HG03432 (cell line): ENCODE results near the gene PARG.
"Not testable (repeated sequence)": the region's sequence is repeated elsewhere in the genome, so short reads cannot be mapped to it uniquely, and the experiment has no call there.

Source experiments
- ATAC-seq: cut with Tn5 transposase; IDR thresholded peaks from one replicate; pipeline ENCODE4 v1.9.1; 2021; ENCODE audit warnings: mild to moderate bottlenecking, moderate library complexity; ENCODE audit not compliant: unreplicated experiment

The PARG gene

DNA sequence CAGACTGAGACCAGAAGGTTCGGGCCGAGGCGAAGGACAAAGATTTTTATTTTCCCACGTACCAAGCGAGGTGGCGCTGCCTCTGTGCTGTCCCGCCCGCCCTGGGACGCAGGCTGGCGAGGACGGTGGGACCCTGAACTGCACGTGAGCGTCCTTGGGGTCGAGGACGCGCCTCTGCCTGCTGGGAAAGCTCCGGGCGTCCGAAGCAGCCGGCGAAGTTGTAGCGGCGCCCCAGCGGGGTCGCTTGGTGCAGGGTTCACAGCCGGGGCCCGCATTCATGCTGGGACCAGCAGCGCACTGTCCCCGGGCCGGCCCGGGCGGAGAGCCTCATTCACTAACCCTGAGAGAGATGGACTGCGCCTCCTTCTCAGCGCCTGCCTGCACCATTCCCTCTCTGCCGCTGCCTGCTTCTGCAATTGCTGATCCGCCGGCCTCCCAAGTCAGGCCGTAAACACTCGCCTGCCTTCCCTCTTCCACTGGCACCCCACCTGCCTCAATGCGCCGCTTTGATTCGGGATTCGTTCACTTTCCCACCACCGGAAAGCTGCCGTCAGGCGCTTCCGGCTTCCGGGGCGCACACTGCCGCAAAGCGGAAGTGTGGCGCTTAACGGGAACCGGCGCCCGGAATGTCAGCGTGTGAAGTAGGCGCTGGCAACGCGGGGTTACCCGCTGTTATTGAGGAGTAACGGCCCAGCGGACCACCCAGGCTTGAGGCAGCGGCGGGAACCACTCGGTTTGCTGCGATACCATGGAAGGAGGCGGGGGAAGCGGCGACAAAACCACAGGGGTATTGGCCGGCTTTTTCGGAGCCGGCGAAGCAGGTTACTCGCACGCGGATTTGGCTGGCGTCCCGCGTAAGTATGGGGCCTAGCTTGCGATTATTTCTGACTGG, at the start of gene PARG, which contains the start of gene TIMM23B:
PARG (minus strand) TSS at position 581 of the 892 bp plus-strand sequence; CDS start at position 279, 302 bp downstream.
TIMM23B (plus strand) TSS at position 607 of the 892 bp plus-strand sequence; CDS start at position 749, 142 bp downstream.
- peak; percentile 83 for ATAC-seq

DNA sequence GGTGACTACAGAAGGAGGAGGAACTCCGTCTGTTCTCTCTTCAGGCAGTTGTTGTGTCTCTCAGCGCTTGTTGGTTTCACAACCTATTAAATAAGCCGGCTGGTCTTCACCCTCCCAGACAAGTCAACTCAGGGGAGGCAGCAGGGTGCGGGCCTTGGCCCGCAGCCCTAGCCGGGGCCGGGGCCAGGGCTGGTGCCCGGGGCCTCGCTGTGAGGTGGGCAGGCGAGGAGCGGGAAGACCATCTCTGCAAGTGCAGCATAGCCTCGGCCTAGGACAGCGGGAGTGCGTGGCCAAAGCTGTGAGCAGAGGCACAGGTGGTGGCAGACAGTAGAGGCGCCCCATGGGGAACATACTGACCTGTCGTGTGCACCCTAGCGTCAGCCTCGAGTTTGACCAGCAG, 46.5 kb upstream of the PARG start, which contains the start of gene AGAP6:
AGAP6 (plus strand) TSS at position 31 of the 400 bp plus-strand sequence; CDS start at position 341, 310 bp downstream.
- ATAC-seq: not testable (repeated sequence)

GRCh38 chr10:49987207-49987606, 45.4 kb upstream of the PARG start:
- not testable (repeated sequence) for ATAC-seq

DNA sequence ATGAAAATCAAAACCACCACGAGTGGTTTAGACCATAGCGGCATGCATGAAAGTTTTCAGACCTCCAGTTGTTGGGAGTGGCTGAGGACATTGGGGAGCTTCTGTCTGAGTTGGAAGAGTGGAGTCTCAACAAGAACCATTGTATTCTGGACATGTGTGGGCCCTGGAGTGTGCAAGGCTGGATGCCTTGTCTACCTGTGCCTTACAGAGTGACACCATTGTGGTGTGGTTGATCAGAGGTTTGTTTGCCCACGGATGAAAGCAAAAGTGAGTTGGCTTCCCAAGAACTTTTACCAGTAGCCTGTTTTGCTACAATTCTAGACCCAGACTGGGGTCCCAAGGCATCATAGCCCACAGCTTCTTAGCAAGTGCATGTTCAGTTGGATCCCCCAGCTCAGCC, 35.9 kb upstream of the PARG start:
- not testable (repeated sequence) for ATAC-seq

DNA sequence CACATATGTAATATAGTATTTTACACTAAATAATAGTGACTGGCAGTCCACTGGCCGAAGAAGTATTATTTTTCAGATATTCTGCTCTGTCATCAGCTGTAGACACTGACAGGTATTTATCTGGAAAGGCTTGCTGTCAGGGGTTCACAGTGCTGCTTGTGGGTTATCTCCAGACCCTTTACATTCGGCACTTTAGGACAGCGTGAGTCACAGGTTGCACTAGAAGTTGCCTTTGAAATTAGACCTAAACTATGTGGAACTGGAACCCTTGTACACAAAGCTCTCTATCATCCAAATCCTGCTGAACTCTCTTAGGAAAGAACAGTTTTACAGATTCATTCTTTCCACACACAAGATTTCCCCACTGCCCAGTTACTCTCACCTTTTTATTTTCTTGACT, 30.3 kb upstream of the PARG start:
- not testable (repeated sequence) for ATAC-seq

GRCh38 chr10:49971466-49971865, 29.6 kb upstream of the PARG start:
- ATAC-seq: not testable (repeated sequence)

DNA sequence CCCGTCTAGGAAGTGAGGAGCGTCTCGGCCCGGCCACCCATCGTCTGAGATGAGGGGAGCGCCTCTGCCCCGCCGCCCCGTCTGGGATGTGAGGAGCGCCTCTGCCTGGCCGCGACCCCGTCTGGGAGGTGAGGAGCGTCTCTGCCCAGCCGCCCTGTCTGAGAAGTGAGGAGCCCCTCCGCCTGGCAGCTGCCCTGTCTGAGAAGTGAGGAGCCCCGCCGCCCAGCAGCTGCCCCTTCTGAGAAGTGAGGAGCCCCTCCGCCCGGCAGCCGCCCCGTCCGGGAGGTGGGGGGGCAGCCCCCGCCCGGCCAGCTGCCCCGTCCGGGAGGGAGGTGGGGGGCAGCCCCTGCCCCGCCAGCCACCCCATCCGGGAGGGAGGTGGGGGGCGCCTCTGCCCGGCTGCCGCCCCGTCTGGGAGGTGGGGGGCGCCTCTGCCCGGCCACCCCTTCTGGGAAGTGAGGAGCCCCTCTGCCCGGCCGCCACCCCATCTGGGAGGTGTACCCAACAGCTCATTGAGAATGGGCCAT, 28.6 kb upstream of the PARG start:
- ATAC-seq: not testable (repeated sequence)

GRCh38 chr10:49953122-49953521, 11.3 kb upstream of the PARG start:
- ATAC-seq: not testable (repeated sequence)

DNA sequence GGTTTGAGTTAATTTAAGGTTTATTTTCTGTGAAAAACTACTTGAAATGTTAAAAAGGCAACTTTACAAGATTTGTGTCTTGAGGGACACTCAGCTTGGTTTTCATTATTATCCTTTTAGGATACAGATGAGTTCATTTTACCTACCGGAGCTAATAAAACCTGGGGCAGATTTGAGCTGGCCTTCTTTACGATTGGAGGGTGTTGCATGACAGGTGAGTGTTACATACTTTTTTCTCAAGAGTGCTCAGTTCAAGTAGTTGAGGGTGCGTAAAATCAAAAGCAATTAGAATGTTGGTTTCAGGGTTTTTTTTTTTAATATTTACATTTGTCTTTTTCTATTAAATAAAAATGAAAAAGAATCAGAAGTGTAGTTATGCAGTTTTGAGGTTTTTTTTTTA, 10.2 kb upstream of the PARG start:
- not testable (repeated sequence) for ATAC-seq

- peak; percentile 11 for ATAC-seq
Measured at GRCh38 chr10:49948737-49949136, 6.9 kb upstream of the PARG start.

DNA sequence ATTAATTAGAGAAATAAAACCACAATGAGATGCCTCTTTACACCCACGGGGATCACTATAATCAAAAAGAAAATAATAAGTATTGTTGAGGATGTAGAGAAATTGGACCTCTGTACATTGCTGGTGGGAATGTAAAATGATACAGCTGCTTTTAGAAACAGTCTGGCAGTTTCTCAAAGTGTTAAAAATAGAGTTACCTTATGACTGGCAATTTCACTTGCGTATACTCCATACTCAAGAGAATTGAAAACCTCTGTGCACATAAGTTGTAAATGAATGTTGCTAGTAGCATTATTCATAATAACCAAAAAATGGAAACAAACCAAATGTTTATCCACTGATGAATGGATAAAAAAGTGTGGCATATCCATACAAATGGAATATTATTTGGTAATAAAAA, 6.3 kb upstream of the PARG start:
- peak; percentile 91 for ATAC-seq

DNA sequence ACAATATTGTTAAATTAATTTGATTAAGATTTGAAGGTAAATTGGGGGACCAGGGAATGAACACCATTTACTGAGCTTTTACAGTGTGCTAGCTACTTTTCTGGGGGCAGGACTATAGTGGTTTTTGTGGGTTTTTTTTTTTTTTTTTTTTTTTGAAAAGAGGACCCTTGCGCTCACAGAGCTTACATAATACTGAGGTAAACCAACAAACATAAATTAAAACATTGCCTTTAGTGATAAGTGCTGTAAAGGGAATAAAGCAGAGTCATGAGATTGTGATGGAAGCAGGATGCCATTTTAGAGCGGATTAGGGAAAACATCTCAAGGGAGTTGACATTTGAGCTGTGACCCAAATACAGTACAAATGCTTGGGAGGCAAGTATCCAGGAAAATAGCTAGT, 1.8 kb upstream of the PARG start:
- ATAC-seq: not testable (repeated sequence)

DNA sequence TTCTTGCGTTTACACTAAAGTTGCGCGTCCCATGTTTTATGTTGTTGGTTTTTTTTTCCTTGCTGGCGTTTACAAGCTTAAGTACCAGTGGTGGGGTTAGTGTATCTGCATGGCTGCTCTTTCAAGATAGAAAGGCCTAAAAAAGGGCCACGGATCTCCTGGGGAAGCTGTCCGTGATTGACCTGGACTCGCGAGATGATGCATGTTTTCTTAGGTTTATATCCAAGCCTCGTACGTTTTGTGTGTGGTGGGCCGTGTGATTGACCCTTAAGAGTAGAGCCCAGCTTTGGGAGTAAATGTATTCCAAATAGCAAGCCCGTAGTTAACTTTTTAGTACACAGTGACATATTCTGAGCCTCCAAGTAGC, 495 bp upstream of the PARG start:
- peak; percentile 15 for ATAC-seq

GRCh38 chr10:49931959-49932728, 9.7 kb downstream of the PARG start:
- ATAC-seq: not testable (repeated sequence)

DNA sequence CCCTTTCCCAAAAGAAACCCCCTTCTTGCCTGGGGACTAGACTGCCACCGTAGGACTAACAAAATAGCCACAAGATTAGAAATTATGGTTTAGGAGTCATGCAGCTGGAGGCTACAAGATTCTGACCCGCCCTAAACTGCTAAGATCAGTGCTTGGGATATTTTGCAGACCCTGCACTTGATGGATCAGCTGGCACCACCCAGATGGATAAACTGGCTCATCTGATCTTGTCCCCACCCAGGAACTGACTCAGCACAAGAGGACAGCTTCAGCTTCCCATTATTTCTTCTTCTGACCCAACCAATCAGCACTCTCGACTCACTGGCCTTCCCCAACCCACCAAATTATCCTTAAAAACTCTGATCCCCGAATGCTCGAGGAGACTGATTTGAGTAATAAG, 10.6 kb downstream of the PARG start:
- ATAC-seq: not testable (repeated sequence)

DNA sequence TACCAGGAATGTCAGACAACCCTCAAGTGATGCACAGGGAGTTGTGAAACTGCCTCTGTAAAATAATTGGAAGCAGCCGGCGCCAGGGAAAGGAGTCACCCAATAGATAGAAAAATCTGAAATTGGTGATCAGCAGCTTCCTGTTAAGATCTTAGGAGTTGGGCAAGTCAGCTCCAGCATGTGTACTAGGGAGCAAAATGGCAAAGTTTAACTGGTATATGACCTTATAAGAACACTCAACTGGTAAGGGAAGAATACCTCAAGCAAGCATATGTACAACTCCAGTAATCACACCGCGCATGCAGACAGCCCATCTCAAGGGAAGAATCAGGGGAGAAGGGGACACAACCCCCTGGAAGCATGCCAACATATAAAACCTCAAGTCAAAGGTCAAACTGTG, 18.3 kb downstream of the PARG start:
- ATAC-seq: not testable (repeated sequence)

GRCh38 chr10:49922041-49922440, 19.8 kb downstream of the PARG start:
- not testable (repeated sequence) for ATAC-seq

- ATAC-seq: not testable (repeated sequence)
Measured at GRCh38 chr10:49917927-49918326, 23.9 kb downstream of the PARG start.

- ATAC-seq: not testable (repeated sequence)
Measured at GRCh38 chr10:49916451-49916850, 25.4 kb downstream of the PARG start.

DNA sequence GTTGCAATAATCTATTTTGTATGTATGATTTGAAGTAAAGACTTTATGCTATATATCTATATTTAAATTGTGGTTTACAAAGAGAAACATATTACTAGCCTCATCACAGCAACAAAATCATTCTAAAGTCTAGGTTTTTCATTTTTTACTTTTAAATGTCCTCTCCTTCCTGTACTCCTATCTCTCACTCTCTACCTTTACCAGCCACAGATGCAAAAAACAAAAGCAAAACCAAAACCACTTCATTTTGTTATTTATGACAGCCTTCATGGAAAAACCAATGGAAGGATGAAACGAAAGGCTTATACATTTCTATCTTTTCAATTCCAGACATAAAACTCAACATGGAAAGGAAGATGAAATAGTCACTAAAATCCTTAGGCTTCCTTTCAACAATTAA, 31.5 kb downstream of the PARG start:
- ATAC-seq: not testable (repeated sequence)
